Natural killer cell treated with Interleukin-12 subunit alpha and Interleukin-12 subunit beta and Interleukin-15 and Interleukin-18, amount 100 ng/mL, for 72 hours (primary cell): ENCODE results near the gene GCG. TPM values are rescaled to one million over a fixed set of nuclear protein-coding genes. Genes with fewer than 3 reads are reported as not detected.

ENCODE experiments used
- ATAC-seq, 2 donors: fragments of 150-1000 bp; cut with Tn5 transposase in 1 of 2; sonication (Bioruptor Pico), chemical (Tn5 transposase) in 1 of 2; 2 replicates each; pipeline ENCODE4 v1.10.0; 2021
- DNase-seq: peaks from one replicate; pipeline ENCODE4 v3.0.0; 2022; ENCODE audit warnings: low spot score
- H3K27ac Mint-ChIP-seq, 2 donors: 1 replicate in 1 of 2; 2 replicates in 1 of 2; pipeline ENCODE4 v1.8.0; 2022; ENCODE audit warnings: mixed read lengths in 2 of 2, mild to moderate bottlenecking in 1 of 2, moderate library complexity in 1 of 2
- H3K27me3 Mint-ChIP-seq, 2 donors: 1 replicate in 1 of 2; 2 replicates in 1 of 2; pipeline ENCODE4 v1.8.0; 2022; ENCODE audit warnings: mixed read lengths in 2 of 2
- H3K36me3 Mint-ChIP-seq: one replicate; pipeline ENCODE4 v1.8.0; 2022; ENCODE audit warnings: mixed read lengths
- H3K4me1 Mint-ChIP-seq, 2 donors: 1 replicate in 1 of 2; 2 replicates in 1 of 2; pipeline ENCODE4 v1.8.0; 2022; ENCODE audit warnings: low read depth in 2 of 2, mixed read lengths in 2 of 2, mild to moderate bottlenecking in 1 of 2
- H3K4me3 Mint-ChIP-seq: one replicate; pipeline ENCODE4 v1.8.0; 2022; ENCODE audit warnings: mixed read lengths
- H3K9me3 Mint-ChIP-seq: 2 replicates; pipeline ENCODE4 v1.8.0; 2022; ENCODE audit warnings: mixed read lengths
- total RNA-seq, 2 donors: library from RNA; stranded (reverse); gene quantifications; one replicate each; pipeline ENCODE4 v1.2.3, GENCODE V29; 2022

The GCG gene
- total RNA-seq, result not detected

DNA sequence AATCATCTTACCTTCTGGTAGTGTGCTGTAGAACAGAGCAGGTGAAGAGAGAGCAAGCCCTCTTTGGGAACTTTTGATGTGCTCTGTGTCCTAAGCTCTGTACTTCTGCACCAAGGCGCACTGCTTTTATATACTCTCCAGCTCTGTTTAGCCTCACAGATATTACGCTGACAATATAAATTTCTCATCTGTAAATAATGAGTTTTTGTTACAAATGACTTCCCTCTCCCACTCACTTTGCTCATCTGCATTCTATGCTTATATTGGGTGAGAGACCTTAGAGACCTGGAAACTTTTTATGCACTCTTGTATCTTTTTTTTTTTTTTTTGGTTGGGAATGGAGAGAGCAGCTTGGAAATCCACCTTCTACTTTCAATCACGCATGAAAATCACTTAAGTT is at the start of gene GCG:
Gene GCG, minus strand, starts transcription at position 101 of the 400 bp plus-strand sequence. CDS start 3,069 bp downstream, outside the sequence.
- H3K36me3 Mint-ChIP-seq, result no peaks in the 10 kb centered on the region
- DNase-seq, result no peak
- no peaks in the 10 kb centered on the region for H3K9me3 Mint-ChIP-seq
- H3K27ac Mint-ChIP-seq, result no peak within 1 kb of the TSS
- peaks cover 0 to 7% of the 10 kb centered on the region in 2 donors for H3K4me1 Mint-ChIP-seq
- no peak within 1 kb of the TSS for H3K4me3 Mint-ChIP-seq
- peaks cover 26 to 57% of the 10 kb centered on the region in 2 donors for H3K27me3 Mint-ChIP-seq
- ATAC-seq, result no peak

- Mint-ChIP-seq H3K4me1 (no peaks in the 10 kb centered on the region), H3K36me3 (no peaks in the 10 kb centered on the region), H3K27me3 (peaks cover 9 to 22% of the 10 kb centered on the region in 2 donors), H3K4me3 (no peak overlapping the region), H3K9me3 (no peaks in the 10 kb centered on the region), H3K27ac (no peak overlapping the region)
- DNase-seq, result no peak
- ATAC-seq, result no peak
Observed at GRCh38 chr2:162200636-162201035, 48.6 kb upstream of the GCG start.

DNA sequence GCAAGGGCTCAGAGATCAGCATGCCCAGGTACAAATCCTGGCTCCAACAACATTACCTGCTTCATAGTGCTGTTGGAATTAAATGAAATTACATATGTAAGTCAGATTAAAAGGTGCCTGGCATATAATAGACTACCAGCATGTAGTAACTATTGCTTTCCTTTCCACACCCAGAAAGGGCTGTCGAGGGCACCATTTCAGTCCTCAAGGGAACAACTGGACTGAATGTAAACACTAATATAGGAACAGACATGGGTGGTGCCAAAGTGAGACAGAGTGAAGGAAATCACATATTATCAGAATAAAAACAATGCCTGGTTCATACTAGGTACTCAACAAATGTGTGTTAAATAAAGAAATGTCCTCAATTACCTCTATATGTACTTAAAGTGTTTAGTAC is 47.9 kb upstream of the GCG start:
- H3K9me3 Mint-ChIP-seq, result no peaks in the 10 kb centered on the region
- no peak for ATAC-seq
- H3K4me3 Mint-ChIP-seq, result no peak overlapping the region
- no peaks in the 10 kb centered on the region for H3K36me3 Mint-ChIP-seq
- no peaks in the 10 kb centered on the region for H3K4me1 Mint-ChIP-seq
- H3K27ac Mint-ChIP-seq, result no peak overlapping the region
- DNase-seq, result no peak
- H3K27me3 Mint-ChIP-seq, result peaks cover 12 to 25% of the 10 kb centered on the region in 2 donors

DNA sequence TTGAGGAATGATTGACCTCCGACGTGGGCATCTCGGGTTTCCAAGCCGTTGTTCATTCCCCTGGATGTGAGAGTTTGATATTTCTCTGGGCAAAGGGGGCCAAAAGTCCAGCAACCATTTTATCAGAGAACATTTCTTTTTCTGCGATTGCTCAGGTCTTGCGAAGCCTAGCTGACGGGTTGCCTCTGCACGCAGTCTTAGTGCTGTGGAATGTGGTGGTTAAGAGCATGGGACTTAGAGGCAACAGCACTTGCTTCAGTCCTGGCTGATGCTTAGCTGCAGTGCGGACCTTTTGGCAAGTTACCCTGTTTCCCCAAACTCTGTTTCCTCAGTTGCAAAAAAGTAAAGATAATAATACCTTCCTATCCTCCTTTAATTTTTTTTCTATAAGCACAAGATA is 46.2 kb upstream of the GCG start:
- Mint-ChIP-seq H3K9me3 (no peaks in the 10 kb centered on the region), H3K4me1 (no peaks in the 10 kb centered on the region), H3K27ac (no peak overlapping the region), H3K27me3 (peaks cover 12 to 23% of the 10 kb centered on the region in 2 donors), H3K36me3 (no peaks in the 10 kb centered on the region), H3K4me3 (no peak overlapping the region)
- no peak for ATAC-seq
- DNase-seq, result no peak

DNA sequence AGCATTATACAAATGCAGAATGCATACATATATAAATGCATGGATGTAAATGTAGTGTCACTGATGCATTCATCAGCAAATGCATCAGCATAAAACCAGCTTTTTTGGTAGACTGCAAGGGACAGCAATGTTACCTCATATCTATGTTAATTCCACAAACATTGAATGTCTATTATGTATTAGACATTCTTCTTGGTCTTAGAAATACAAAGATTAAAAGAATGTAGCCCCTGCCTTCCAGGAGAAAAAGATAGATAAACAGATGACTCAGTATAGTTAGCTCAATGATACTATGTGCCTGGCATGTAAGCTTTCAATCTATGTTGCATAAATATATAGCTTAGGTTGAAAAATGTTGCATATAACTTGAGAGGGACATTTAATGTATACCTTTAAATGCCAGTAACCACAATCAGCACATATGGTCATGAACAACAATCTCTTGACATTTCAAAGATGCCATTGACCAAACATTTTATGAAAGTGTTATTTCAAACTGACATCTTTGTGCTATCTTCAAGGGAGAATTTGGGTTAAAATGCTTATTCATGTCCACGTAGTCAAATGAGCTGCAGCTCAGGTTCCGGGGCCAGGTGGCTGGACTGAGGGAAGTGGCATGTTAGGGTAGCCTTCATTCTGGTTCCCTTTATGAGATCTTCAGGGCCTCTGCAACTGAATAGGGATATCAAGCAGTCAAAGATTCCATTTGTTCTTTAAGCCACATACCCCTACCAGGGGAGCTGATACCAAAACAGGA is 45.2 kb upstream of the GCG start:
- Mint-ChIP-seq H3K27me3 (peaks cover 19 to 32% of the 10 kb centered on the region in 2 donors), H3K9me3 (no peaks in the 10 kb centered on the region), H3K4me1 (no peaks in the 10 kb centered on the region), H3K4me3 (no peak overlapping the region), H3K36me3 (no peaks in the 10 kb centered on the region), H3K27ac (no peak overlapping the region)
- ATAC-seq (no peak), DNase-seq (no peak)

DNA sequence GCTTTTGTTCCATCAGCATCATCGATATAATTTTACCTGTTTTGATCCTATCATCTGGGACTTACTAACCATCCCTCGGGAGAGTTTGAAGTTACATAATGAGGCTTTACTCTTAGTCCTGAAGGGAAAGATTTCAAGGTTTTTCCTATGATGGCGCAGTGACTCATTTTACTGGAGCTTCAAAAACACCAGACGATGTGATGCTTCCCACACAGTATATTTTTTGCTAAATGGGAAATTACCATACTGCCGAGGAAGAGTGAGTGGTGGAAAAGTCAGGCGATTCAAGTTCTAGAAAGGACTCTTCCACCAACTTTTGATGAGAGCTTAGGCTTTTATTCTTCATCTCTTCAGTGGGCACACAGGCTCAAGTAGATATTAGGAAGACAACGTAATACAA is 44.6 kb upstream of the GCG start:
- DNase-seq (no peak), ATAC-seq (no peak)
- H3K27me3 Mint-ChIP-seq, result peaks cover 22 to 33% of the 10 kb centered on the region in 2 donors

DNA sequence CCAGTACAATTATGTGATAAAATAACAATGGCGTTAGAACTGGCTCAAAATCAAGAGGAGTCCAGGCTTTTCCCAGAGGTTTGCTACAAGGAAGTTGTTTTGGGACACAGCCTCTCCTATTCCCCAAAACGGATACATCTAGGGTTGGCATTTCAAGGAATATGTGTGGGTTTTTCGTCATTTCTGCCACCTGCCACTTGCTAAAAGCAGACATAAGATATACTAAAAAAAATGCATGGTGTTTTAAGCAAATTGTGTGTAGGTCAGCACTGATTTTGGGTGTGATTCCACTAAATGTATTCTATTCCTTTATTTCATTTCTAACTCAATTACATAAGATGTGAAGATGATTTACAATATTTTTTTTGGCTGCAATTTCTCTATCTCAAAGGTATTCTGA is 36.4 kb upstream of the GCG start:
- Mint-ChIP-seq H3K27me3 (peaks cover 19 to 34% of the 10 kb centered on the region in 2 donors), H3K4me1 (no peaks in the 10 kb centered on the region), H3K27ac (no peak overlapping the region), H3K36me3 (no peaks in the 10 kb centered on the region), H3K9me3 (no peaks in the 10 kb centered on the region), H3K4me3 (no peak overlapping the region)
- ATAC-seq (no peak), DNase-seq (no peak)

More for the DNA sequence above, 44.6 kb upstream of the GCG start:
- Mint-ChIP-seq H3K4me3 (no peak overlapping the region), H3K4me1 (no peaks in the 10 kb centered on the region), H3K27ac (no peak overlapping the region), H3K9me3 (no peaks in the 10 kb centered on the region), H3K36me3 (no peaks in the 10 kb centered on the region)

- H3K36me3 Mint-ChIP-seq, result no peaks in the 10 kb centered on the region
- H3K27ac Mint-ChIP-seq, result no peak overlapping the region
- H3K9me3 Mint-ChIP-seq, result no peaks in the 10 kb centered on the region
- no peak overlapping the region for H3K4me3 Mint-ChIP-seq
- H3K27me3 Mint-ChIP-seq, result peaks cover 8 to 18% of the 10 kb centered on the region in 2 donors
- ATAC-seq, result no peak
- no peak for DNase-seq
- H3K4me1 Mint-ChIP-seq, result no peaks in the 10 kb centered on the region
Observed at GRCh38 chr2:162185541-162186232, 33.6 kb upstream of the GCG start.

DNA sequence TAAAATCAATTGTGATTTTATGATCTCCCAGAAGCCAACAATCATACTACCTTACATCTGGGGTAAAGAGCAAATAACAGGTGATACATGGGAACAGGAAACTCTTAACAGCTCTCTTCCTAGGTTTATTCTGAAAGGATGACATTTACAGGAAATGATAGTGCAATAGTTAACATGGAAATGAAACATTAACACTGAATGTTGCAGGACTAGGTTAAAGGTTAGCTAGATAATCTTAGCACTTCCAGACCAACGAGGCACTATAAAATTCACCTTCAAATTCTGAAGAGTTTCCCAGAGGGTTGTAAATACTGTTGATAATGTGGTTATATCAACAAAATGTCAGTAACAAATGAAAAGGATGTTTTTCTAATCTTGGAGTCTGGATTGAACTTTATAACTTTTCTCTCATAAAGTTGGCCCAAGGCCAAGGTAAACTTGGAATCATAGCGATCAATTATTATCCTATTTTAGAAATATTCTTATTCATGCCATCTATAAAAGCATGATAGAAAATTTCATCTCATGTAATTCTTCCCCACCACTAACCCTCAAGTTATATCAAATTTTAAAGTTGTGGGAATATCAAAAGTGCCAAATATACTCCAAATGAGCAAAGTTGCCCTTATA is 32.9 kb upstream of the GCG start:
- peaks cover 12 to 17% of the 10 kb centered on the region in 2 donors for H3K27me3 Mint-ChIP-seq
- H3K36me3 Mint-ChIP-seq, result no peaks in the 10 kb centered on the region
- H3K4me1 Mint-ChIP-seq, result no peaks in the 10 kb centered on the region
- DNase-seq, result no peak
- H3K27ac Mint-ChIP-seq, result no peak overlapping the region
- H3K9me3 Mint-ChIP-seq, result no peaks in the 10 kb centered on the region
- no peak for ATAC-seq
- H3K4me3 Mint-ChIP-seq, result no peak overlapping the region

DNA sequence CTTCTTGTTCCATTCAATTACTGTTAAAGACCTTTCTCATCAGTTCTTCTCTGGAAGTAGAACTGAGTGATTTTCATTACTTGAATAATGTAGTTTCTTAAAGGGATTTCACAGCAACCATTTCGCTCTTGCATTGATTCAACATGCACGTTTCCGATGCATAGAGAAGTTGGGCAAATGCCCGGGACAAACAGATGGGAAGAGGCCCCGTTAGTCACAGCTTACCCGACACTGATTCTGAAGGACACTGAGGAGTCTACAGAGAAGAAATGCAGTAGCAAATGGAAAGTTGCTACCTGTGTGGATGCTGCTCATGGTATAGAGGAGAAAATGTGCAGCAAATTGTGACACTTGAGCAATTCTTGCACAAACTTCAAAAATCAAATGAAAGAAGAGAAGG is 32.3 kb upstream of the GCG start:
- no peaks in the 10 kb centered on the region for H3K9me3 Mint-ChIP-seq

DNA sequence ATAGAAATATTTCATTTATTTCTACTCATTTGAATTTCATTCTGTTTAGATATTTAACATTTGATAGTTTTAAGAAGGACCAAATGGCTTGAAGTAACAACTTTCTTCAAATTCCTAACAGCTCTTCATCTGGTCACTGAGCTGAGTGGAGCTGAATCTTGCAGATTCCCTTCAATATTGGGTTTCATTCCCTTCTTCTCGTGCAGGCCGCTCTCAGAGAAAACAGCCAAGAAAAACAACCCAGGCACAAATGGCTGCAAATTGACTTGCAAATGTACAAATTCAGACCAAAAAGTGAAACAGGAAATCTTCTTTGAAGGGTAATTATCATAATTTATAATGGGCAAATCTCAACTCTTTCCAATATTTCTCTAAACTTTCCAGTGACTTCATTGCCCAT is 30.3 kb upstream of the GCG start:
- no peaks in the 10 kb centered on the region for H3K4me1 Mint-ChIP-seq
- H3K4me3 Mint-ChIP-seq, result no peak overlapping the region
- no peak for DNase-seq
- no peak for ATAC-seq
- no peaks in the 10 kb centered on the region for H3K9me3 Mint-ChIP-seq
- H3K27ac Mint-ChIP-seq, result no peak overlapping the region
- no peaks in the 10 kb centered on the region for H3K36me3 Mint-ChIP-seq
- peaks cover 21 to 31% of the 10 kb centered on the region in 2 donors for H3K27me3 Mint-ChIP-seq

More for the DNA sequence above, 32.3 kb upstream of the GCG start:
- no peak for ATAC-seq
- no peaks in the 10 kb centered on the region for H3K36me3 Mint-ChIP-seq
- H3K27me3 Mint-ChIP-seq, result peaks cover 14 to 19% of the 10 kb centered on the region in 2 donors
- H3K27ac Mint-ChIP-seq, result no peak overlapping the region
- no peaks in the 10 kb centered on the region for H3K4me1 Mint-ChIP-seq
- H3K4me3 Mint-ChIP-seq, result no peak overlapping the region
- no peak for DNase-seq

DNA sequence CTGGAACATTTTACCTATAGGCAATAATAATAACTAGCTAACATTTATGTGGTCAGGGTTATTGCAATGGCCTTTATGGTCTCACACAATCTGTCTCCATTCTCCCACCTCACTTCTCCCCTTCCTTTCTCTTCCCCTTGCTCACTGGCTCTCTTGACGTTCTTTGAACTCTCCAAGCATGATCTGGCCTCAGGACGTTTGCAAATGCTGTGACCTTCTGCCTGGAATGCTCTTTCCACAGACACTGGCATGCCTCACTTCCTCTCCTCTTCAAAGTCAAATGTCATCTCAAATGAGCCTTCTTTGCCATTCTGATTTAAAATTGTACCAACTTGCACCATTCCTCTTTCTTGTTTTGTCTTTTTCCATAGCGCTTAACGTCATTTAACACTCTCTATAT is 25.3 kb upstream of the GCG start:
- H3K9me3 Mint-ChIP-seq, result no peaks in the 10 kb centered on the region
- ATAC-seq (no peak), DNase-seq (no peak)
- H3K36me3 Mint-ChIP-seq, result no peaks in the 10 kb centered on the region
- H3K4me3 Mint-ChIP-seq, result no peak overlapping the region
- H3K4me1 Mint-ChIP-seq, result no peaks in the 10 kb centered on the region
- H3K27ac Mint-ChIP-seq, result no peak overlapping the region
- H3K27me3 Mint-ChIP-seq, result peaks cover 24 to 40% of the 10 kb centered on the region in 2 donors

DNA sequence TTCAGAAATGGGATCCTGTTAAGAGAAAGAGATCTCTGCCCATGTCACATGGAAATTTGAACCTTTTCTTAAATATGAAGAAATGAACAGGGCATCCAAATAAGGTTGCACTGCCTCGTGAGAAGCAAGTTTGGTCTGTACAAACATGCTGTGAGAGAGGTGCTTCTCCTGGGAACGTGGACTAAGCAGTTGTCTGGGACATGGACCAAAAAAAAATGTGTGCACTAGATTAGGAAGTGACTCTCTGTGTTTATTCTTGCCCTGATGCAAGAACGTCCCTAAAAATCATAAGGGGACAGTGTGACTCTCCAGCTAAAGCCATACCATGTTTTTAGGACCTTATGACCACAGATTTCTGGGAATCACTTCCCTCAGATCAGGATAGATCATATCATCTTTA is 23.7 kb upstream of the GCG start:
- ATAC-seq, result no peak
- no peaks in the 10 kb centered on the region for H3K36me3 Mint-ChIP-seq
- H3K27ac Mint-ChIP-seq, result no peak overlapping the region

GRCh38 chr2:162174746-162175145 is 22.7 kb upstream of the GCG start:
- H3K27ac Mint-ChIP-seq, result no peak overlapping the region
- H3K36me3 Mint-ChIP-seq, result no peaks in the 10 kb centered on the region
- no peak for ATAC-seq

More for the DNA sequence above, 23.7 kb upstream of the GCG start:
- Mint-ChIP-seq H3K4me3 (no peak overlapping the region), H3K4me1 (no peaks in the 10 kb centered on the region), H3K27me3 (peaks cover 20 to 31% of the 10 kb centered on the region in 2 donors), H3K9me3 (no peaks in the 10 kb centered on the region)
- no peak for DNase-seq

More at GRCh38 chr2:162174746-162175145, 22.7 kb upstream of the GCG start:
- Mint-ChIP-seq H3K4me1 (no peaks in the 10 kb centered on the region), H3K9me3 (no peaks in the 10 kb centered on the region), H3K27me3 (peaks cover 16 to 24% of the 10 kb centered on the region in 2 donors), H3K4me3 (no peak overlapping the region)
- DNase-seq, result no peak
